Stimulated activated CD4-positive, alpha-beta T cell treated with anti-CD3 and anti-CD28 coated beads, Interleukin-1b, Interleukin-23, amount 100 ng/mL, for 48 hours (primary cell): Measurements from ENCODE around the gene MYL4.
A peak's percentile ranks its signal among the peaks of the same experiment; 100 is the strongest.
"Not testable (repeated sequence)": the region's sequence is repeated elsewhere in the genome, so short reads cannot be mapped to it uniquely, and the experiment has no call there.

Experiments used
- DNase-seq: peaks from one replicate; pipeline ENCODE4 v3.0.0-alpha.2; 2020

Gene MYL4

GRCh38 chr17:47208744-47209488 is at the start of gene MYL4:
TSS of gene MYL4 (plus strand) at chr17:47209348. CDS start at chr17:47209423, 75 bp downstream.
- DNase-seq, result no peak

DNA sequence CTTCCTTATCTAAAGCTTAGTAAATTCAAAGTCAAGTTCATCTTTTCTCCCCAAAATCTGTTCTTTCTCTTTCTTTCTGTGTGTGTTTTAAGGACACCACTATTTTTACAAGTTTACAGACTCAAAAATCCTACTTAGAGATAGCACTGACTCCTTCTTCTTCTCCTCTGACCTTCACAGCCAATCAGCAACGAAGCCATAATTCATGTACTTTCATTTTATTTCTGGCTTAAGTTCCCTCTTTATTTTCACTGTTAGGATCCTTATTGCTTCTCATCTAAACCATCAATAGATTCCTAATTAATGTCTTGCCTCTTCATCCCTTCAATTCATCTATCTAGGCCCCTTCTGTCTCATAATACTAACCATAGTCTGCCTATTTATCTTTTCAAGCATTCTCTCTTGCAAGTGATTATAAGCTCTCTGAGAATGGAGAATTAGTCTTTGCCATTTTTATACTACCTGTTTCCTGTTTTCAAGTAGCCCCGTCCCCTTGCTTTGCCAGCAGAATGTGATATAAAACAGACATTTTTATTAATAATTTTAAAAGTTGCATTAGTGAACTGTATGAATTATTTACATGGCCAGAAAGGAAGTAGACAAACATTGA is 47.0 kb upstream of the MYL4 start:
- DNase-seq, result no peak

DNA sequence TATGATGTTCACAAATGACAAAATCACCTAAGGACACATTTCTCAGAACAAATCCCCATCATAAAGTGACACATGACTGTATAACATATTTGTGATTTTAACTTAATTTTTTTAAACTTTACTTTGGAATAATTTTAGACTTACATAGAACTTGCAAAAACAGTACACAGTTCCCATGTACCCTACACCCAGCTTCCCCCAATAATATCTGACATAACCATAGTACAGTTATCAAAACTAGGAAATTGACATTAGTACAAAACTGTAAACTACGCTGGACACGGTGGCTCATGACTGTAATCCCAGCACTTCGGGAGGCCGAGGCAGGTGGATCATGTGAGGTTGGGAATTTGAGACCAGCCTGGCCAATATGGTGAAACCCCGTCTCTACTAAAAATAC is 44.9 kb upstream of the MYL4 start:
- DNase-seq, result no peak

DNA sequence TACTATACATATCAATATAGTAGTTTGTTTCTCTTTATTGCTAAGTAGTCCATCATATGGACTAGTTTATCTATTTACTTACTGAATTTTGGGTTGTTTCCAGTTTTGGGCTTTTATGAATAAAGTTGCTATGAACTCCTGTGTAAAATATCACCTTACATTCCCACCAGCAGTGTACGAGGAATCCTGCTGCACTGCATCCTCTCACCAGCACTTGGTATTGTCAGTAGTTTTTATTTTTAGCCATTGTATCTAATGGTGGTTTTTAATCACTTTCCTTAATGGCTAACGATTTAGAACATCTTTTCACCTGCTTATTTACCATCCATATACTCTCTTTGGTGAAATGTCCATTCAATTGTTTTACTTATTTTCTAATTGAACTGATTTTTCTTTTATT is 44.0 kb upstream of the MYL4 start:
- no peak for DNase-seq

DNA sequence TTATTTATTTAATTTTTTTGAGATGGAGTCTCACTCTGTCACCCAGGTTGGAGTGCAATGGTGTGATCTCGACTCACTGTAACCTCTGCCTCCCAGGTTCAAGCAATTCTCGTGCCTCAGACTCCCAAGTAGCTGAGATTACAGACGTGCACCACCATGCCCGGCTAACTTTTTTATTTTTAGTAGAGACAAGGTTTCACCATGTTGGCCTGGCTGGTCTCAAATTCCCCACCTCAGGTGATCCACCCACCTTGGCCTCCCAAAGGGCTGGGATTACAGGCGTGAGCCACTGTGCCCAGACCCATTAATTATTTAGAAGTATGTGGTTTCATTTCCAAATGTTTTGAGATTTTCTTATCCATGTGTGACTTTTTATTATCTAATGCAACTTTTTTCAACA is 42.3 kb upstream of the MYL4 start:
- not testable (repeated sequence) for DNase-seq

DNA sequence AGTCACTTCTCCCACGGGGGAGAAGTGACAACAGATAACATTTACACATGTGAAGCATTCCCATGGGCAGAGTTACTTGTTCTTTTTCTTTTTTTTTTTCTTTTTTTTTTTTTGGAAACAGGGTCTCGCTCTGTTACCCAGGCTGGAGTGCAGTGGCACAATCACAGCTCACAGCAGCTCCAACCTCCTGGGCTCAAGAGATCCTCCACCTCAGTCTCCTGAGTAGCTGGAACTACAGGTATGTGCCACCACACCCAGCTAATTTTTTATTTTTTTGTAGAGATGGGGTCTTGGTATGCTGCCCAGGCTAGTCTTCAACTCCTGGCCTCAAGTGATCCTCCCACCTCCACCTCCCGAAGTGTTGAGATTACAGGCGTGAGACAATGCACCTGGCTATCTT is 40.3 kb upstream of the MYL4 start:
- DNase-seq, result not testable (repeated sequence)

DNA sequence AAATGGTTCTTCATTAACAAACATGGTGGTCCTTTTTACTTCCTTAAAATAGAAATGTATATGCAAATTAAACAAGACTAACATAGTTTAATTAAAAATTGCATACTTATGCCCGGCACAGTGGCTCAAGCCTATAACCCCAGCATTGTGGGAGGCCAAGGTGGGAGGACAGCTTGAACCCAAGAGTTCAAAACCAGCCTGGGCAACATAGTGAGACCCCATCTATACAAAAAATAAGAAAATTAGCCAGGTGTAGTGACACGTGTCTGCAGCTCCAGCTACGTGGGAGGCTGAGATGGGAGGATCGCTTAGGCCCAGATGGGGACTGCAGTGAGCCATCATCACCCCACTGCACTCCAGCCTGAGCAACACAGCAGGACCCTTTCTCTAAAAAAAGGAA is 38.4 kb upstream of the MYL4 start:
- no peak for DNase-seq

- DNase-seq, result no peak
These were observed 36.2 kb upstream of the MYL4 start for GRCh38 chr17:47172696-47173565.

DNA sequence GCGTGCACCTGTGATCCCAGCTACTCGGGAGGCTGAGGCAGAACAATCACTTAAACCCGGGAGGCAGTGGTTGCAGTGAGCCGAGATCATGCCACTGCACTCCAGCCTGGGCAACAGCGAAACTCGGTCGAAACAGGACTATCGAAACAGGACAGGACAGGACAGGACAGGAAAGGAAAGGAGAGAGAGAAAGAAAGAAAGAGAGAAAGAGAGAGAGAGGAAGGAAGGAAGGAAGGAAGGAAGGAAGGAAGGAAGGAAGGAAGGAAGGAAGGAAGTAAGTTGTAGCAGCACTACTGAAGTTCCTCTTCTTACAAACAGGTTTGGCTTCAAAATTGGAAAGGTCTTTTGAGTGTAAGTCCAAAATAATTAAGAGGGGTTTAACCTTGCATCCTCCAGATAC is 34.3 kb upstream of the MYL4 start:
- not testable (repeated sequence) for DNase-seq

- no peak for DNase-seq
These were observed 32.7 kb upstream of the MYL4 start for GRCh38 chr17:47176389-47176826.

GRCh38 chr17:47177261-47177660 is 31.9 kb upstream of the MYL4 start:
- no peak for DNase-seq

DNA sequence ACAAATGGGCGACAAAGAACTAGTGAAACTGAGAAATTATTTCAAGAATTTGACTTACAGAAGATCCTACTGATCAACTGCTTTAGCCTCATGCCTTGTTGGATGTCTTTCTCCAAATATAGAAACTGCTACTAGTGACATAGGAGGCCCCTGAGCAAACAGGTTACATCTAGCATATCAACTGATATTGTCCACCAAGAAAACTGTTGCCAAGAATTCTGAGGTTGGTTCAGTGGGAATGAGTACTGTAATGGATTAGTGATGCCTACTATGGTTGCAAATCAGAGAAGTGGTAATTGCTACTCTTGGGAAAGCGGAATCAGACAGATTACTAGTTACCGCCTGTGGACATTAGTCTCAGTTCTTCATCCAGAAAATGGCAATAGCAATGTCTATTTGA is 30.0 kb upstream of the MYL4 start:
- no peak for DNase-seq

DNA sequence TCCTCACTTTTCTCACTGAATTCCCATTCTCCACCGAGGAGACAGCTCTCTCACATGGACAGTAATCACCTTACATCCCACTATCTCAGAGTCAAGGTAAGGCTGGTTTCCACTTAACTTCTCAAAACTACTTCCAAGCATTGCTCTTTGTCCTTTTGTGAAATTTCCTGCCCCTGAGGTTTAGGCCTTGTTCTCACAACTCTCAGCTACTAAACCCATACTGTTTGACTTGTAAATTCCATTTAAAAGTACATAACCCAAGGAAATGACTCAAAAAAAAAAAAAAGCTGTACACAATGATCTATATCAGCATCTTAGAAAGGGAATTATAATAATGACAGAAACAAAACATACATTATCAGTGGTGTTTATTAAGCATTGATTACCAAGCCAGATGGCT is 28.8 kb upstream of the MYL4 start:
- no peak for DNase-seq

GRCh38 chr17:47180988-47181387 is 28.2 kb upstream of the MYL4 start:
- not testable (repeated sequence) for DNase-seq

GRCh38 chr17:47184681-47185080 is 24.5 kb upstream of the MYL4 start:
- DNase-seq, result no peak

DNA sequence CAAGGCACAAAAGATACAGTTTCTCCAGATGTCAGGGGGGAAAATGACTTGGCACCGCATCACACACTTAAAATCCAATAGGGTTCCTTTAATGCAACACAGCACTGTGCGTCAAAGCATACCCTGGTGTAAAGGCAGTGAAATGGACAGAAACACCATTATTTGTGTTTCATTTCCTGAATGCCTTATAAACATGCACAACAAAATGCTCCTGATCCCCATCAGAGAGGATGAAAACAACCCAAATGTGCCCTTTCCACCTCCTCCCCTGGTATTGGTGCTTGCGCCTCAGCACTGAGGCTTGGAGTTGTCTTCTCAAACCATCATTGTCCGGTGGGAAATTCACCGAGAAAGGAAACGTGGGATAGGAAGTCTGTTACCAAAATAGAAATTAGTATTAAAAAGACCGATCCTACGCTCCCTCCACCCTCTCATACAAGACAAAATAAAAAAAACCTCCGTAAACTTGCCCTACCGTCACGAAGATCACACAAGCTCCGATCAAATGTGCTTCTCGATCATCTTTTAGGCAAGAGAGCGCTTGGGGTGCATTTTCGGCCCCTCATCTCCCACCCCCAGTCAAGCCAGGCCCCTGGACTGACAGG is 20.8 kb upstream of the MYL4 start:
- no peak for DNase-seq

GRCh38 chr17:47188876-47189731 is 20.0 kb upstream of the MYL4 start, which contains the start of gene CDC27:
TSS of gene CDC27 (minus strand) at chr17:47189295. CDS start at chr17:47189172, 123 bp downstream.
- peak; percentile 100 for DNase-seq

DNA sequence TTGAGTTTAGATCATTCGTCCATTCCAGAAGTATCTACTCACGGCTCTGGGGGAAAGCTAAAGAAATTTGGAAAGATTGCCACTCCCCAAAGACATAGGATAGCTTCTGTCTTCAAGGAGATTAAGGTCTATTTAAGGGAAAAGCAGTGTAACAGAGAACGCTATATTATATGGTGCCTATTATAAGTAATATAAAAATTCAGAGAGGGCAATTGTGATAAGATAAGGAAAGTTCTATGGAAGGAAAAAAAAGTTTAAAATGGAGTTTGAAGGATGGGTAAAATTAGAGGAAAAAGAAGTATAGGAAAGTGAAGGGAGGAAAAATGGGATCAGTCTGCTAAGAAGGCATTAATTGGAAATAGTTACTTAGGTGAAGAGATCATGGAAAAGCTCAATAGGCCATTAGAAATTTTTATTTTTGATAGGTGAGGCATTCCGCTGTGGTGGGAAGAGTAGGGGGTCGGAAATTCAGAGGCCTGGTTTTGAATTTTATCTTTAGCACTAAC is 19.4 kb upstream of the MYL4 start:
- DNase-seq, result no peak

- DNase-seq, result no peak
These were observed 18.9 kb upstream of the MYL4 start for GRCh38 chr17:47190243-47190642.

GRCh38 chr17:47190770-47191169 is 18.4 kb upstream of the MYL4 start:
- no peak for DNase-seq

DNA sequence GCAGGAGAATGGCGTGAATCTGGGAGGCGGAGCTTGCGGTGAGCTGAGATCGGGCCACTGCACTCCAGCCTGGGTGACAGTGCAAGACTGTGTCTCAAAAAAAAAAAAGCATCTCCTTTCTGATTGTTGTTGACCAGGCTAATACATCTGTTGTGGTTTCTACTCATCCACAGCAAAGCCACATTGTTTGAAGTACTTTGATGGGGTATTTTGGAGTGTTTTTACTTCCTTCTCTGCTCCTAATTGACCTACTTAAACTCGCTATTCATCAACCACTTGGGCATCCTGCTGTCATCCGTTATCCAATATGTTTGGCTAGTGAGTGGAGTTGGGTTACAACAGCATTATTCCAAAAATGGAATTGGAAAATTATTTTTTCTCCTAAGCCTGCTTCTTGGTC is 16.6 kb upstream of the MYL4 start:
- no peak for DNase-seq

DNA sequence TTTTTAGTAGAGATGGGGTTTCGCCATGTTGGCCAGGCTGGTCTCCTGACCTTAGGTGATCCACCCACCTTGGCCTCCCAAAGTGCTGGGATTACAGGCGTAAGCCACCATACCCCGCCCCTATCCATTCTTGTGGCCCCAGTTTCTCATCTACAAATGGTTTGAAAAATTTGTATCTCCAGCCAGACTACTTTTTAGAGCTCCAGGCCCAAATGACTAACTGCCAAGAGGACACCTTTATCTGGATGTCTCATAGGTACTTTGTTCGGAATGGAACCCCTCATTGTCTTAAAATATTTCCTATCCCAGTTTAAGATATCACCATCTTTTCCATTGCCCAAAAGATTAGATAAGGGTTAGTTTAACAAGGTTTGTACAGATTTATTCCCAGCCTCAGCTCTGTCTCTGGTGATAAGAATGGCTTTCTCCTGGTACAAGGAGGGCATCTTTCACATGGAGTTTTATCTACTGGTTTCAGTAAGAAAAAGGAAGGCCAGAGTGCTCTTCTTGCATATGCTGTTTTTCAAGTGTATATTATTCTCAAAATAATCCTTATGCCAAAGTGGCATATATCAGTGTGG is 15.1 kb upstream of the MYL4 start:
- no peak for DNase-seq
